Measurements from ENCODE around the gene TBC1D19.

DNA sequence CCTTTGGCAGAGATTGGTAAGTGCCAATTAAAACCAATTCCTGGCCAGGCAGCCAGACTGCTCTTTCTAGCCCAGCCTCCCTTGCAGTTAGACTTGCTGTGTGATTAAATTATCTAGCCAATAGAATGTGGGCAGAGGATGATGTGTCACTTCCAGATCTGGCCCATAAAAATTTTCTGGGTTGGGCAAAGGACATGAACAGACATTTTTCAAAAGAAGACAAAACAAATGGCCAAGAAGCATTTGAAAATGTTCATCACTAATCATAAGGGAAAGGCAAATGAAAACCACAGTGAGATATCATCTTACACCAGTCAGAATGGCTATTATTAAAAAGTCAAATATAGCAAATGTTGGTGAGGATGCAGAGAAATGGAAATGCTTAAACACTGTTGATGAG lies 205.3 kb downstream of the TBC1D19 start:
- no peak for TF ChIP-seq SP1 (CRISPR knock-in tag; IDR thresholded peaks at IDR 0.05)
- TF ChIP-seq ZC3H11A (IDR thresholded peaks at IDR 0.05; ENCODE audit: low read depth, low read length): no peak
